GM12878 (cell line): Measurements from ENCODE around the gene PELI1. TPM values are rescaled to one million over a fixed set of nuclear protein-coding genes. Genes with fewer than 3 reads are reported as not detected.

Experiments used
- ASH2L ChIP-seq: fragments of 300-600, 200-600 bp; sonication (generic); IDR thresholded peaks from 2 replicates; pipeline ENCODE4 v1.6.1; 2017; ENCODE audit warnings: low read depth, mild to moderate bottlenecking, borderline replicate concordance
- ATF2 ChIP-seq: IDR thresholded peaks from 2 replicates; pipeline ENCODE4 v1.6.1; 2012; ENCODE audit warnings: low read length, inconsistent platforms
- BMI1 ChIP-seq: fragments of 450-650 bp; IDR thresholded peaks from 2 replicates; pipeline ENCODE4 v1.6.1; 2016; ENCODE audit warnings: mild to moderate bottlenecking, moderate library complexity, borderline replicate concordance
- FOXK2 ChIP-seq: fragments of 450-650 bp; IDR thresholded peaks from 2 replicates; pipeline ENCODE4 v1.6.1; 2017; ENCODE audit warnings: mild to moderate bottlenecking, moderate library complexity
- FOXM1 ChIP-seq: IDR thresholded peaks from 2 replicates; pipeline ENCODE4 v1.6.1; 2012; ENCODE audit warnings: low read depth, mild to moderate bottlenecking, inconsistent platforms, low read length, moderate library complexity
- IKZF2 ChIP-seq, 2 experiments: fragments of 450-650 bp; IDR thresholded peaks; 2 replicates each; pipeline ENCODE4 v1.6.1; 2017; ENCODE audit warnings: mild to moderate bottlenecking in 2 of 2, moderate library complexity in 2 of 2
- JUNB ChIP-seq: IDR thresholded peaks from 2 replicates; pipeline ENCODE4 v1.6.1; 2016; ENCODE audit warnings: antibody characterized with exemption, mild to moderate bottlenecking
- MEF2B ChIP-seq: fragments of 450-650 bp; IDR thresholded peaks from 2 replicates; pipeline ENCODE4 v1.6.1; 2018; ENCODE audit warnings: mild to moderate bottlenecking, moderate library complexity; ENCODE audit not compliant: partially characterized antibody, poor library complexity, severe bottlenecking
- NFIC ChIP-seq: IDR thresholded peaks from 2 replicates; pipeline ENCODE4 v1.6.1; 2012; ENCODE audit warnings: low read depth, mild to moderate bottlenecking, inconsistent platforms, low read length, moderate library complexity
- PBX3 ChIP-seq: IDR thresholded peaks from 2 replicates; pipeline ENCODE4 v1.6.1; 2011; ENCODE audit warnings: mild to moderate bottlenecking, low read depth, low read length, moderate library complexity; ENCODE audit not compliant: insufficient replicate concordance
- PRDM15 ChIP-seq: fragments of 450-650 bp; formaldehyde crosslinking; IDR thresholded peaks from 2 replicates; pipeline ENCODE4 v1.4.0; 2020; ENCODE audit warnings: mild to moderate bottlenecking, moderate library complexity
- RB1 ChIP-seq: fragments of 450-650 bp; formaldehyde crosslinking; IDR thresholded peaks from 2 replicates; pipeline ENCODE4 v1.6.1; 2017; ENCODE audit warnings: mild to moderate bottlenecking, borderline replicate concordance
- RELB ChIP-seq: fragments of 450-650 bp; IDR thresholded peaks from 2 replicates; pipeline ENCODE4 v1.6.1; 2017; ENCODE audit warnings: low read depth, mild to moderate bottlenecking, moderate library complexity
- RUNX3 ChIP-seq: IDR thresholded peaks from 2 replicates; pipeline ENCODE4 v1.6.1; 2012; ENCODE audit warnings: low read length, inconsistent platforms
- SIX5 ChIP-seq: IDR thresholded peaks from 2 replicates; pipeline ENCODE4 v1.6.1; 2011; ENCODE audit warnings: mild to moderate bottlenecking, low read depth, low read length, moderate library complexity; ENCODE audit not compliant: severe bottlenecking
- SP1 ChIP-seq: IDR thresholded peaks from one replicate; pipeline ENCODE4 v1.6.1; 2011; ENCODE audit warnings: low read depth, low read length
- TARDBP ChIP-seq: IDR thresholded peaks from 2 replicates; pipeline ENCODE4 v1.6.1; 2016; ENCODE audit warnings: borderline replicate concordance
- TCF7 ChIP-seq: IDR thresholded peaks from 2 replicates; pipeline ENCODE4 v1.6.1; 2014; ENCODE audit warnings: antibody characterized with exemption, borderline replicate concordance
- ZNF384 ChIP-seq: IDR thresholded peaks from 2 replicates; pipeline ENCODE4 v1.6.1; 2012; ENCODE audit warnings: low read depth, mild to moderate bottlenecking, low read length, improper control_type of control experiment, borderline replicate concordance
- polyA plus RNA-seq, 11 experiments: library from polyadenylated mRNA; depleted of rRNA in 4 of 11; unstranded in 6 of 11; stranded (reverse) in 5 of 11; fragments of >200 nt; fragmentation: Nextera tagmentation in 4 of 11; fragmentation: Illumina TruSeq in 1 of 11; extraction: Ambion mirVana in 4 of 11; extraction: Trizol in 1 of 11; gene quantifications; 1 replicate in 1 of 11; 2 replicates in 10 of 11; pipeline versions ENCODE4 v1.2.1 to v1.2.3, GENCODE V29; 2011 to 2016; ENCODE audit warnings: inconsistent platforms in 2 of 11, missing spikeins in 2 of 11, low read depth in 1 of 11
- total RNA-seq, 4 experiments: library from RNA; depleted of rRNA in 3 of 4; stranded (reverse); fragments of >200 nt in 3 of 4; fragmentation: Illumina TruSeq in 1 of 4; extraction: Trizol in 1 of 4; gene quantifications; 2 replicates each; pipeline versions ENCODE4 v1.2.1 to v1.2.3, GENCODE V29; 2013 to 2021

PELI1 gene
- total and polyA plus RNA-seq, 10 of the 15 experiments (the other 5 are each of a cell fraction or from before 2014, with no cell fraction given), result 12.1 to 92.0 (median 39.8) TPM

- TF ChIP-seq PRDM15 (CRISPR knock-in tag) (no peak), IKZF2 (IDR thresholded peaks at IDR 0.05) (peak in 1 of 2 experiments; percentile 31; a peak in 2 of 4 replicates), FOXK2 (no peak), JUNB (peak; percentile 86), BMI1 (no peak), MEF2B (peak; percentile 86), TARDBP (no peak), TCF7 (peak; percentile 71), ZNF384 (peak; percentile 39; the same call in 1 of the 2 replicates), NFIC (peak; percentile 83; the same call in 1 of the 2 replicates), PBX3 (no peak), SP1 (no peak), SIX5 (no peak), ATF2 (peak; percentile 60; the same call in 1 of the 2 replicates), RELB (0 out of 2 replicates have a peak, but pooled peaks have one; percentile 10), RUNX3 (0 out of 2 replicates have a peak, but pooled peaks have one; percentile 42), ASH2L (no peak), FOXM1 (peak; percentile 64; the same call in 1 of the 2 replicates), RB1 (no peak)
These were observed 43.1 kb downstream of the PELI1 start (continued) for GRCh38 chr2:64101141-64101591.
